Retinal pigment epithelial cell (primary cell): ENCODE data around the gene TMEM87A.
A peak's percentile ranks its signal among the peaks of the same experiment; 100 is the strongest.

Source experiments
- DNase-seq: peaks from one replicate; pipeline ENCODE4 v3.0.0-alpha.2; 2010; ENCODE audit warnings: low read depth
- H3K4me3 ChIP-seq: 2 replicates; pipeline ENCODE4 v1.5.1; 2011; ENCODE audit warnings: mild to moderate bottlenecking, low read length, control low read depth, moderate library complexity
- TF ChIP-seq, protein P1 (sequence below): conservative IDR thresholded peaks from 2 replicates; pipeline ENCODE4 v1.5.1; 2011; ENCODE audit warnings: low read depth, low read length, control low read depth, inconsistent platforms

Gene TMEM87A

DNA sequence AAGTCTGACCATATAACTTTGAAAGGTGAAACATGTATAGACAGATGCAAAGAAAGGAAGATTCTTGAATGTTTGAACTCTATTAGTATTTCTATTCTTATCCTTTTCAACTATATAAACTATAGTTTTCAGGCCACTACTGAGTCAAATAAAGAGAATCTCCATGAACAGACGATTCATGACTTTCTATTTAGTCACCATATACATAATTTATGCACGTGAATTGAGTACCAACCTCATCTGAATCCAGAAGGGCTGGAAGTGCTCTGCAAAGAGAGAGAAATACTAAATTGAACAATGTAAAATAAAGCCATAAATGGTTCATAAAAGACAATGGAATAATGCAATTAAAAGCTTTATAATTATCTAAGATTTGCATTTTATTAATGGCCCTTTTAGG, 55.7 kb downstream of the TMEM87A start:
- no peak overlapping the region for H3K4me3 ChIP-seq
- DNase-seq: no peak
- TF ChIP-seq, protein P1, sequence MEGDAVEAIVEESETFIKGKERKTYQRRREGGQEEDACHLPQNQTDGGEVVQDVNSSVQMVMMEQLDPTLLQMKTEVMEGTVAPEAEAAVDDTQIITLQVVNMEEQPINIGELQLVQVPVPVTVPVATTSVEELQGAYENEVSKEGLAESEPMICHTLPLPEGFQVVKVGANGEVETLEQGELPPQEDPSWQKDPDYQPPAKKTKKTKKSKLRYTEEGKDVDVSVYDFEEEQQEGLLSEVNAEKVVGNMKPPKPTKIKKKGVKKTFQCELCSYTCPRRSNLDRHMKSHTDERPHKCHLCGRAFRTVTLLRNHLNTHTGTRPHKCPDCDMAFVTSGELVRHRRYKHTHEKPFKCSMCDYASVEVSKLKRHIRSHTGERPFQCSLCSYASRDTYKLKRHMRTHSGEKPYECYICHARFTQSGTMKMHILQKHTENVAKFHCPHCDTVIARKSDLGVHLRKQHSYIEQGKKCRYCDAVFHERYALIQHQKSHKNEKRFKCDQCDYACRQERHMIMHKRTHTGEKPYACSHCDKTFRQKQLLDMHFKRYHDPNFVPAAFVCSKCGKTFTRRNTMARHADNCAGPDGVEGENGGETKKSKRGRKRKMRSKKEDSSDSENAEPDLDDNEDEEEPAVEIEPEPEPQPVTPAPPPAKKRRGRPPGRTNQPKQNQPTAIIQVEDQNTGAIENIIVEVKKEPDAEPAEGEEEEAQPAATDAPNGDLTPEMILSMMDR: no peak

DNA sequence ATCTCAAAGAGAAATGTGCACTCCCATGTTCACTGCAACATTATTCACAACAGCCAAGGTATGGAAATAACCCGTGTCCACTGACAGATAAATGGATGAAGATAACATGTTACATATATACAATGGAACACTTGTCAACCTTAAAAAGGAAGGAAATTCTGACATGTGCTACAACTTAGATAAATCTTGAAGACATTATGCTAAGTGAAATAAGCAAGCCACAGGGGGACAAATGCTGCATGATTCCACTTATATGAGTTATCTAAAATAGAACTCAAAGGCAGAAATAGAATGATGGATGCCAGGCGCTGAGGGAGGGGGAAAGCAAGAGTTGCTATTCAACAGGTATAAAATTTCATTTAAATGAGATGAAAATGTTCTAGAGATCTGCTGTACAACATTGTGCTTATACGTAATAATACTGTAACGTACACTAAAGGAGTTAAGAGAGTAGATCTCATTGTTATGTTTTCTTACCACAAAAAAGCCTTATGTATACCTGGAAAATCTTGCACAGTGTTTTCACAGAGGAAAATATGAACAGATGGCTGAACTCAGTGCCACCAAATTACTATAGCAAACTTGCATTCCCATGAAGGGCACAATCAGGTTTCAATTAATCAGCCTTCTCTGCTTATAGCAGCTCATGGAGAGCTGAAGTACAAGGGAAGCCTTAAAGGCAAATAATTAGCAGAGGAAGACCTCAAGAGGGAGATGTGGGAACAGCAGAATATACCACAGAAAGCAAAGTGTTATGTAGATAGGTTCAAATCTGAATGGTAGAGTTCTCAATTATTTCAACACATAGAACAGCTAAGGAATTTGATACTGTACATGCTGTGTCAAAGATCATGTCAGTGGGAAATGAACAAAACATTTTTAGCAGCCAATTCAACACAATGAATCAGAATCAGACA, 57.1 kb downstream of the TMEM87A start:
- DNase-seq: no peak

DNA sequence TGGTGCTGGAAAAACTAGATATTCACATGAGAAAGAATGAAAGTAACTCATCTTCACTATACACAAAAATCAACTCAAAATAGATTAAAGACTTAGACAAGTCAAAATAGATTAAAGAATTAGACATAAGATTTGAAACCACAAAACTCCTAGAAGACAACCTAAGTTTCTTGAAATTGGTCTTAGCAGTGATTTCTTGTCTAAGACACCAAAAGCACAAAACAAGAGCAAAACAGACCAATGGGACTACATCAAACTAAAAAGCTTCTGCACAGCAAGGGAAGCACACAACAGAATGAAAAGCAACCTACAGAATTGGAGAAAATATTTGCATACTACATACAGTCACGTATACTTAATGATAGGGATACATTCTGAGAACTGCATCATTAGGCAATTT, 58.6 kb downstream of the TMEM87A start:
- H3K4me3 ChIP-seq: no peak overlapping the region
- TF ChIP-seq, protein P1: no peak
- no peak for DNase-seq

More for the DNA sequence above, 57.1 kb downstream of the TMEM87A start:
- TF ChIP-seq, protein P1: peak; percentile 5
- no peak overlapping the region for H3K4me3 ChIP-seq

DNA sequence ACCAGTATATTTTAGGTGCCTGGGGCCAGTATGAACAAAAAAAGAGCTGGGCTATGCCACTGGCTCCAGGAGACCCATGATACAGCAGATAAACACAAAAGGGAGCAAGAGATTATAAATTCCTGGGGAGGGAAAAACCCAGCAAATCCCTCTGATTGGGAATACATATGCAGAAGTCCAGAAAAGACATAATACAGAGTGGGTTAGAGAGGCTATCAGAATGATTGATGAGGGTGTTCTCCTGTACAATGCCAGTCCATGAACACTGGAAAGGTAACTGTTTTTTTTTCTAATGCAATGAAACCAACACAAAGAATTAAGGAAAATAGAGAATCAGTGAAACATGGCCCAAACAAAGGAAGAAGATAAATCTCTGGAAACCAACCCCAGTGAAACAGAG, 59.7 kb downstream of the TMEM87A start:
- TF ChIP-seq, protein P1: no peak
- H3K4me3 ChIP-seq: no peak overlapping the region
- no peak for DNase-seq

DNA sequence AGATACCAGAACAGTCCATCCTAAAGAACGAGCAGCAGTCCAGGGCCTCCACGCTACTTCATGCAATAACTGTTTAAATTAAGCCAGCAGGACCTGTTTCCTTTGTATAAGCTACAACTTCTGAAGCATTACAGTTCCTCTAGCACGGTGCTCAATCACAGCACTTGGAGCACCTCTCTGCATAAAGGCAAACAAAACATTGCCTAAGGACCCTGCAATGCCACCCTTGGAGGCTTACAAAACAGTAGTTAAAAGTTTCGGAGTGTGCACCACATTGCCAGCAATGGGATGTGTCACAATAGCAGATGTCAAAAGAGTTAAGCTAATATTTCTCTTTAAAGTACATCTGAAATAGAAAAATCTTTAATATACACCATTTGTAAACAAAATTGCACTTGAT, 62.5 kb downstream of the TMEM87A start:
- no peak for DNase-seq
- no peak overlapping the region for H3K4me3 ChIP-seq
- TF ChIP-seq, protein P1: no peak

DNA sequence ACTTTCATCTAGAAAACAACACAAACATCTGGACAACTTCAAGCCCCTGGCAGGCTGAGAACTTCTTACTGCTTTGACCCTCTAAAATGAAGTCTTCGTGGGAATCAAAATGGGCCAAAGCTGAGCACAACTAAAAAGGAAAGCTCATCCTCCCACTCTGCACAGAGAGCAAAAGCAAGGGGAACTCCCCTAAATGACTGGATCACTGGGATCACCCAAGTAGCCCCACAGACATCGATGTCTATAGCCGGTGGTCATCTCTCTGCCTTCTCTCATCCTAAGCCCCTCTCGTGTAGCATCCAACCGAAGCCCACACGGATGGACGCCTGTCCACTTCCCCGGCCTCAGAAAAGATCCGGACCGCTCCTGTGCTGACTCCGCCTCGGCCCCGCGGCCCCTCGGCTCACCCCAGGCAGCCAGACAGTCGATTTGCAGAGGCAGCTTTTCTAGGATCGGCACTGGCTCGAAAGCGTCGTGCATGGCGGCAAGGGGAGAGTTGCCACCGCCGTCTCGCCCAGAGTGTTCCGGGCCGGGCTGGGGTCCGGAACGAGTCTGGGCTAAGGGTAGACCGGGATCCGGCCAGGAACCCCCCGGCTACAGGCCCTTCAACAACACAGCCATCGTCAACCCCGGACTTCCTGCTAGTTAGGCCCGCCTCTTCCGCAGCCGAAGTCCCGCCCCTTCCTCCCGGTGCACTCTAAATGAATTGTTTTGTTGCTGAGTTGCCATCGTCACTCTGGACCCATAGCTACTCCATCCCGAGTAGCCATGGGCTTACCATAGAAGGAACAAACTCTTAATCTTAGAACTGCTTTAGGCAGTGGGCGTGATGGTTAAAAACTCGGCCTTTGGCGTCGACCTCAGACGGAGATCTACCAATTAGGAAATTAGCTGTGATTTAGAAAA, 65.3 kb downstream of the TMEM87A start, which contains the start of gene VPS39:
Gene VPS39, minus strand, starts transcription at position 631 of the 906 bp plus-strand sequence. Its CDS starts 151 bp downstream, at position 480.
- peak; percentile 68 for DNase-seq
- TF ChIP-seq, protein P1: no peak
- peak within 1 kb of the TSS; percentile 63 for H3K4me3 ChIP-seq
